OCI-LY7 (cell line): ENCODE measurements around the gene ZBTB6.

Experiments used
- CTCF ChIP-seq: fragments of 200-600 bp; sonication (generic); conservative IDR thresholded peaks from 2 replicates; pipeline ENCODE4 v1.5.1; 2014; ENCODE audit warnings: mild to moderate bottlenecking, antibody characterized with exemption, low read length, moderate library complexity, mixed read lengths
- EZH2phosphoT487 ChIP-seq: fragments of 200-600 bp; sonication (generic); IDR thresholded peaks from 2 replicates; pipeline ENCODE4 v1.6.1; 2018; ENCODE audit warnings: low read depth, borderline replicate concordance, mild to moderate bottlenecking, mixed run types, antibody characterized with exemption, low read length, moderate library complexity, mixed read lengths

GRCh38 chr9:122879443-122879842, 33.7 kb downstream of the ZBTB6 start:
- no peak for TF ChIP-seq CTCF
- TF ChIP-seq EZH2phosphoT487: no peak
